Fibroblast of lung (primary cell): ENCODE results near the gene EPHA10. TPM values are rescaled to one million over a fixed set of nuclear protein-coding genes. Genes with fewer than 3 reads are reported as not detected.

Source experiments
- DNase-seq, 2 donors: peaks; one replicate each; pipeline versions ENCODE4 v3.0.0 to v3.0.0-alpha.2; 2010; ENCODE audit warnings: low read depth in 2 of 2
- H2AFZ ChIP-seq: 2 replicates; pipeline ENCODE4 v1.5.1; 2012; ENCODE audit warnings: low read length, control low read depth, inconsistent platforms
- H3K27ac ChIP-seq: 2 replicates; pipeline ENCODE4 v1.5.1; 2011; ENCODE audit warnings: low read length, control low read depth; ENCODE audit not compliant: insufficient read depth
- H3K27me3 ChIP-seq: 2 replicates; pipeline ENCODE4 v1.5.1; 2011; ENCODE audit warnings: mild to moderate bottlenecking, low read length; ENCODE audit not compliant: control insufficient read depth, insufficient read depth
- H3K36me3 ChIP-seq: 2 replicates; pipeline ENCODE4 v1.5.1; 2011; ENCODE audit warnings: low read length; ENCODE audit not compliant: control insufficient read depth, insufficient read depth
- H3K4me1 ChIP-seq: 2 replicates; pipeline ENCODE4 v1.5.1; 2011; ENCODE audit warnings: low read length; ENCODE audit not compliant: control insufficient read depth, insufficient read depth; ENCODE audit errors: extremely low read depth
- H3K4me2 ChIP-seq: 2 replicates; pipeline ENCODE4 v1.5.1; 2011; ENCODE audit warnings: low read length, control low read depth; ENCODE audit not compliant: insufficient read depth; ENCODE audit errors: extremely low read depth
- H3K4me3 ChIP-seq, 4 experiments: fragments of 200-600 bp in 1 of 4; sonication (generic) in 1 of 4; replicated peaks in 1 of 4; 2 replicates each; pipeline ENCODE4 v1.5.1; 2011 to 2016; ENCODE audit warnings: low read length in 4 of 4, low read depth in 3 of 4, mild to moderate bottlenecking in 3 of 4, control low read depth in 2 of 4, inconsistent platforms in 1 of 4, mixed read lengths in 1 of 4; ENCODE audit not compliant: insufficient read depth in 1 of 4; ENCODE audit errors: control extremely low read depth in 1 of 4
- H3K79me2 ChIP-seq: 2 replicates; pipeline ENCODE4 v1.5.1; 2012; ENCODE audit warnings: mild to moderate bottlenecking, low read length, inconsistent platforms; ENCODE audit not compliant: control insufficient read depth, insufficient read depth
- H3K9ac ChIP-seq: 2 replicates; pipeline ENCODE4 v1.5.1; 2011; ENCODE audit warnings: mild to moderate bottlenecking, low read length, control low read depth; ENCODE audit not compliant: insufficient read depth
- H3K9me3 ChIP-seq: 2 replicates; pipeline ENCODE4 v1.5.1; 2012; ENCODE audit warnings: low read depth, low read length; ENCODE audit not compliant: control insufficient read depth, insufficient read depth
- H4K20me1 ChIP-seq: 2 replicates; pipeline ENCODE4 v1.5.1; 2011; ENCODE audit warnings: low read length; ENCODE audit not compliant: control insufficient read depth, insufficient read depth; ENCODE audit errors: extremely low read depth
- EZH2 ChIP-seq: IDR thresholded peaks from 2 replicates; pipeline ENCODE4 v1.5.1; 2012; ENCODE audit warnings: low read length, control low read depth, mild to moderate bottlenecking; ENCODE audit errors: missing control alignments
- polyA plus RNA-seq, 2 donors: library from polyadenylated mRNA; depleted of rRNA in 1 of 2; stranded (reverse) in 1 of 2; unstranded in 1 of 2; fragments of >200 nt; gene quantifications; 2 replicates each; pipeline ENCODE4 v1.2.1, GENCODE V29; 2011 to 2012; ENCODE audit warnings: missing spikeins in 1 of 2
- total RNA-seq: library from RNA; depleted of rRNA; stranded (reverse); fragments of >200 nt; gene quantifications from 2 replicates; pipeline ENCODE4 v1.2.1, GENCODE V29; 2014
- TF ChIP-seq, protein P1 (sequence below), 2 donors: IDR thresholded peaks in 1 of 2; conservative IDR thresholded peaks in 1 of 2; 1 replicate in 1 of 2; 2 replicates in 1 of 2; pipeline ENCODE4 v1.5.1; 2011 to 2012; ENCODE audit warnings: low read length in 2 of 2, control low read depth in 1 of 2, inconsistent platforms in 1 of 2, low read depth in 1 of 2, mild to moderate bottlenecking in 1 of 2

Gene EPHA10
- total and polyA plus RNA-seq, 2 donors (not counting 1 experiment from before 2014, with no cell fraction given) = under 0.01 TPM; not detected in 1

DNA sequence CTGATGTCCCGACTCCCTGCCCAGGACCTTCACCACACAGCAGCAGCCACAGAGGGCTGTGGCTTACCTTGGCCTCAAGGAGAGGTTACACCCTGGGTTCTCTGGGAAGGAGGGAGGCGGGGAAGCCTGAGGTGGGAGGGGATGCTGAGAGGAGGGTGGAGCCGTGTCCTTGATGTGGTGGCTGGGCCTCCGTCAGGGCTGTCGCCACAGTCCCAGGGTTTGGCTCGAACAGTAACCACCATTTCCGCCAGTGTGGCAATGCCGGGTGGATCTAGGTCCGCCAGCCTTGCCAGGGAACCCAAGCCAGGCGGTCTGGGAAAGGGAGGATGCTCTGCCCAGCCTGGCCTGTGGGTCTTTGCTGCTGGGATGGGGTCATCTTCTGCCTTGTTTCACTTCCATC, 91.0 kb downstream of the EPHA10 start:
- no peaks in the 10 kb centered on the region for H3K4me1 ChIP-seq
- no peak overlapping the region for H3K27ac ChIP-seq
- no peaks in the 10 kb centered on the region for H3K36me3 ChIP-seq
- H4K20me1 ChIP-seq = no peaks in the 10 kb centered on the region
- no peaks in the 10 kb centered on the region for H3K9me3 ChIP-seq
- TF ChIP-seq, protein P1, sequence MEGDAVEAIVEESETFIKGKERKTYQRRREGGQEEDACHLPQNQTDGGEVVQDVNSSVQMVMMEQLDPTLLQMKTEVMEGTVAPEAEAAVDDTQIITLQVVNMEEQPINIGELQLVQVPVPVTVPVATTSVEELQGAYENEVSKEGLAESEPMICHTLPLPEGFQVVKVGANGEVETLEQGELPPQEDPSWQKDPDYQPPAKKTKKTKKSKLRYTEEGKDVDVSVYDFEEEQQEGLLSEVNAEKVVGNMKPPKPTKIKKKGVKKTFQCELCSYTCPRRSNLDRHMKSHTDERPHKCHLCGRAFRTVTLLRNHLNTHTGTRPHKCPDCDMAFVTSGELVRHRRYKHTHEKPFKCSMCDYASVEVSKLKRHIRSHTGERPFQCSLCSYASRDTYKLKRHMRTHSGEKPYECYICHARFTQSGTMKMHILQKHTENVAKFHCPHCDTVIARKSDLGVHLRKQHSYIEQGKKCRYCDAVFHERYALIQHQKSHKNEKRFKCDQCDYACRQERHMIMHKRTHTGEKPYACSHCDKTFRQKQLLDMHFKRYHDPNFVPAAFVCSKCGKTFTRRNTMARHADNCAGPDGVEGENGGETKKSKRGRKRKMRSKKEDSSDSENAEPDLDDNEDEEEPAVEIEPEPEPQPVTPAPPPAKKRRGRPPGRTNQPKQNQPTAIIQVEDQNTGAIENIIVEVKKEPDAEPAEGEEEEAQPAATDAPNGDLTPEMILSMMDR (conservative IDR thresholded peaks at IDR 0.05 in 1 of 2, IDR thresholded peaks at IDR 0.05 in 1 of 2; ENCODE audit: low read depth in 1 of 2, low read length in 2 of 2) = no peak
- TF ChIP-seq EZH2 = no peak
- DNase-seq = no peak
- peaks cover 3% of the 10 kb centered on the region for H3K27me3 ChIP-seq
- no peak overlapping the region for H2AFZ ChIP-seq
- no peaks in the 10 kb centered on the region for H3K79me2 ChIP-seq
- H3K4me2 ChIP-seq = no peak overlapping the region
- H3K4me3 ChIP-seq = no peak overlapping the region
- H3K9ac ChIP-seq = no peak overlapping the region

DNA sequence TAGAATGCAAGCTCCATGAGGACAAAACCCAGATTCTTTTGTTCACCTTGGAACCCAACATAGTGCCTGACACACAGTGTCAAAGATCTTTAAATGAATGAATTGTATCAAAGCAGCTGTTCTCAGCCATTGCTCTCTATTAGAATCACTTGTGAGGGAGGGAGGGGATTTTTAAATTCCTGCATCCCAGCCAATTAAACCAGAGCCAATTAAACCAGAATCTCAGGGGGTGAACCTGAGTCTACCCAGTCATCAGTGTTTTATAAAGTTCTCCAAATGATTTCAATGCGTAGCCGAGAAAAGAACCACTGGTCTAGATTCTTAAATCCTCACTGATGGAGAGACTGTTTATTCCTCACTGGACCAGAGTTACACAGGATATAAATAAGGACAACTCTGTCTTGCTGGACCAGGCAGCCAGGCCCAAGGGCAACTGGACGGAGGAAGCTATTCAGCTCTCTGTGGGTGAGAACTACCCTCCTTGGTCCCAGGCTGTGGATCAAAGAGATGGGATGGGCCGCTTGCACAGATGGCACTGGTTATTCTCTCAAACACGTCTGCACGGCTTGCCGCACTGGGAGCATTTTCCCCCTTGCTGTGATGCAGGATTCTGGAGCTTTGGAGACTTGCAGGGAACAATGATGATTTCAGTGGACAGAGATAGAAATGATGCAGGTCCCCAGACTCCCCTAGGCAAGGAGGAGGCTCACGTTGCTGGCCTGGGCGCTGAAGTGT, 92.6 kb downstream of the EPHA10 start:
- H3K4me2 ChIP-seq = no peak overlapping the region
- no peak overlapping the region for H3K4me3 ChIP-seq
- no peaks in the 10 kb centered on the region for H3K36me3 ChIP-seq
- no peak overlapping the region for H3K27ac ChIP-seq
- H3K9me3 ChIP-seq = no peaks in the 10 kb centered on the region
- H3K4me1 ChIP-seq = no peaks in the 10 kb centered on the region
- no peak for DNase-seq
- TF ChIP-seq EZH2 = no peak
- no peaks in the 10 kb centered on the region for H4K20me1 ChIP-seq
- no peak overlapping the region for H2AFZ ChIP-seq
- no peaks in the 10 kb centered on the region for H3K79me2 ChIP-seq
- no peak overlapping the region for H3K9ac ChIP-seq
- peaks cover 11% of the 10 kb centered on the region for H3K27me3 ChIP-seq

DNA sequence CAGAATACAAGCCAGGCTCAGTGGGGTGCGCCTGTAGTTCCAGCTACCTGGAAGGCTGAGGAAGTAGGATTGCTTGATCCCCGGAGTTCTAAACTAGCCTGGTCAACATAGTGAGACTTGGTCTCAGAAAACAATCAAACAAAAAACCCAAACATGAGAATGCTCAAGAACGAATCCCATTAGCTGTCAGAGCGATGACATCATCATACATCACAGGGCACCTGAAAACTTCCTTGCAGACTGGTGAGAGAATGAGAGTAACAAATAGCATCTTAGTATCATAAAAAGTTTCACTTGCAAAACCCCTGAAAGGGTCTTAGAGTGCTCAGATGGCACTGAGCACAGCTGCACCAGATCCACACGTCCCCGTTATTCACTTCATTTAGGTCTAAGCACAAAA, 93.7 kb downstream of the EPHA10 start:
- Histone ChIP-seq H3K27me3 (peaks cover 14% of the 10 kb centered on the region), H3K27ac (no peak overlapping the region), H2AFZ (no peak overlapping the region), H3K36me3 (no peaks in the 10 kb centered on the region), H3K9ac (no peak overlapping the region), H3K4me3 (no peak overlapping the region), H3K4me1 (no peaks in the 10 kb centered on the region), H3K79me2 (no peaks in the 10 kb centered on the region), H4K20me1 (no peaks in the 10 kb centered on the region), H3K9me3 (no peaks in the 10 kb centered on the region), H3K4me2 (no peak overlapping the region)
- no peak for DNase-seq
- TF ChIP-seq EZH2 = no peak
- TF ChIP-seq, protein P1 (conservative IDR thresholded peaks at IDR 0.05 in 1 of 2, IDR thresholded peaks at IDR 0.05 in 1 of 2; ENCODE audit: low read depth in 1 of 2, low read length in 2 of 2) = no peak
